DOHH2 (cell line): ENCODE measurements around the gene TREX2.

Experiments used
- H3F3A ChIP-seq: fragments of 200-600 bp; sonication (generic), shearing (Covaris generic); 2 replicates; pipeline ENCODE4 v1.6.0; 2016; ENCODE audit warnings: antibody characterized with exemption, mild to moderate bottlenecking; ENCODE audit not compliant: control insufficient read depth, insufficient read depth
- H3K27ac ChIP-seq: fragments of 200-600 bp; sonication (generic); 2 replicates; pipeline ENCODE4 v1.5.1; 2014; ENCODE audit warnings: low read depth, mild to moderate bottlenecking, low read length, moderate library complexity
- H3K27me3 ChIP-seq: fragments of 200-600 bp; sonication (generic); 2 replicates; pipeline ENCODE4 v1.6.1; 2014; ENCODE audit warnings: mild to moderate bottlenecking, low read length, mixed read lengths; ENCODE audit not compliant: control insufficient read depth
- H3K36me3 ChIP-seq: fragments of 200-600 bp; sonication (generic); 2 replicates; pipeline ENCODE4 v1.6.1; 2014; ENCODE audit warnings: mild to moderate bottlenecking, low read length, moderate library complexity, mixed read lengths; ENCODE audit not compliant: control insufficient read depth
- H3K4me1 ChIP-seq: fragments of 200-600 bp; sonication (generic); 2 replicates; pipeline ENCODE4 v1.6.1; 2014; ENCODE audit warnings: mild to moderate bottlenecking, low read length, mixed read lengths; ENCODE audit not compliant: control insufficient read depth
- H3K4me2 ChIP-seq: fragments of 200-600 bp; sonication (generic); 2 replicates; pipeline ENCODE4 v1.6.0; 2014; ENCODE audit warnings: mild to moderate bottlenecking, low read length, moderate library complexity
- H3K4me3 ChIP-seq: fragments of 200-600 bp; sonication (generic); 2 replicates; pipeline ENCODE4 v1.5.1; 2014; ENCODE audit warnings: mild to moderate bottlenecking, low read length, mixed read lengths
- H3K79me2 ChIP-seq: fragments of 200-600 bp; sonication (generic); 2 replicates; pipeline ENCODE4 v1.6.1; 2014; ENCODE audit warnings: mild to moderate bottlenecking, low read length, mixed read lengths; ENCODE audit not compliant: control insufficient read depth
- H3K9me2 ChIP-seq: fragments of 200-600 bp; sonication (generic); replicated peaks from 2 replicates; pipeline ENCODE4 v1.6.1; 2014; ENCODE audit warnings: mild to moderate bottlenecking, low read length, mixed read lengths; ENCODE audit not compliant: control insufficient read depth
- H3K9me3 ChIP-seq: fragments of 200-600 bp; sonication (generic); 2 replicates; pipeline ENCODE4 v1.6.1; 2014; ENCODE audit warnings: antibody characterized with exemption, low read length, mixed read lengths; ENCODE audit not compliant: control insufficient read depth, insufficient read depth
- H4K20me1 ChIP-seq: fragments of 200-600 bp; sonication (generic); 2 replicates; pipeline ENCODE4 v1.6.0; 2014; ENCODE audit warnings: low read depth, mild to moderate bottlenecking, antibody characterized with exemption, low read length, moderate library complexity; ENCODE audit not compliant: control insufficient read depth, insufficient read depth
- CTCF ChIP-seq: fragments of 200-600 bp; sonication (generic); IDR thresholded peaks from one replicate; pipeline ENCODE4 v1.5.1; 2014; ENCODE audit warnings: antibody characterized with exemption, mild to moderate bottlenecking, low read depth, low read length; ENCODE audit not compliant: poor library complexity, severe bottlenecking
- EZH2phosphoT487 ChIP-seq: fragments of 200-600 bp; sonication (generic); IDR thresholded peaks from 2 replicates; pipeline ENCODE4 v1.6.1; 2017; ENCODE audit warnings: borderline replicate concordance, mild to moderate bottlenecking, antibody characterized with exemption, low read length, moderate library complexity, mixed read lengths

Gene TREX2

GRCh38 chrX:153447581-153447960 lies 1.7 kb upstream of the TREX2 start:
- Histone ChIP-seq H3K9me2 (no peaks in the 10 kb centered on the region), H4K20me1 (no peaks in the 10 kb centered on the region), H3K36me3 (no peaks in the 10 kb centered on the region), H3K27me3 (no peaks in the 10 kb centered on the region), H3K9me3 (no peaks in the 10 kb centered on the region), H3K4me2 (no peak overlapping the region), H3K27ac (no peak overlapping the region), H3K4me3 (no peak overlapping the region), H3F3A (no peaks in the 10 kb centered on the region), H3K4me1 (no peaks in the 10 kb centered on the region), H3K79me2 (no peaks in the 10 kb centered on the region)
- no peak for TF ChIP-seq CTCF
- TF ChIP-seq EZH2phosphoT487, result no peak

GRCh38 chrX:153446950-153447580 lies 1.2 kb upstream of the TREX2 start:
- no peak overlapping the region for H3K27ac ChIP-seq
- no peaks in the 10 kb centered on the region for H3K9me2 ChIP-seq
- no peak overlapping the region for H3K4me2 ChIP-seq
- TF ChIP-seq EZH2phosphoT487 (no peak), CTCF (no peak)
- no peaks in the 10 kb centered on the region for H3F3A ChIP-seq
- H3K36me3 ChIP-seq, result no peaks in the 10 kb centered on the region
- no peaks in the 10 kb centered on the region for H3K79me2 ChIP-seq
- H4K20me1 ChIP-seq, result no peaks in the 10 kb centered on the region
- no peak overlapping the region for H3K4me3 ChIP-seq
- no peaks in the 10 kb centered on the region for H3K9me3 ChIP-seq
- H3K4me1 ChIP-seq, result no peaks in the 10 kb centered on the region
- H3K27me3 ChIP-seq, result no peaks in the 10 kb centered on the region

- Histone ChIP-seq H3K4me2 (no peak overlapping the region), H3K9me3 (no peaks in the 10 kb centered on the region), H3K79me2 (no peaks in the 10 kb centered on the region), H3K4me3 (no peak overlapping the region), H3K27me3 (no peaks in the 10 kb centered on the region), H3K36me3 (no peaks in the 10 kb centered on the region), H3K9me2 (no peaks in the 10 kb centered on the region), H3K27ac (no peak overlapping the region), H3F3A (no peaks in the 10 kb centered on the region), H4K20me1 (no peaks in the 10 kb centered on the region), H3K4me1 (no peaks in the 10 kb centered on the region)
- TF ChIP-seq CTCF (no peak), EZH2phosphoT487 (no peak)
Measured at GRCh38 chrX:153446636-153446936, 730 bp upstream of the TREX2 start.
